Neural progenitor cell (in vitro differentiated cells): ENCODE results near the gene DAB2.

Experiments
- EZH2 ChIP-seq: fragments of 200-600 bp; sonication (generic); IDR thresholded peaks from 2 replicates; pipeline ENCODE4 v1.6.1; 2017; ENCODE audit warnings: antibody characterized with exemption, mild to moderate bottlenecking, moderate library complexity
- TF ChIP-seq, protein P1 (sequence below): fragments of 200-600 bp; sonication (generic); IDR thresholded peaks from 2 replicates; pipeline ENCODE4 v1.5.1; 2017; ENCODE audit warnings: antibody characterized with exemption, mild to moderate bottlenecking

DNA sequence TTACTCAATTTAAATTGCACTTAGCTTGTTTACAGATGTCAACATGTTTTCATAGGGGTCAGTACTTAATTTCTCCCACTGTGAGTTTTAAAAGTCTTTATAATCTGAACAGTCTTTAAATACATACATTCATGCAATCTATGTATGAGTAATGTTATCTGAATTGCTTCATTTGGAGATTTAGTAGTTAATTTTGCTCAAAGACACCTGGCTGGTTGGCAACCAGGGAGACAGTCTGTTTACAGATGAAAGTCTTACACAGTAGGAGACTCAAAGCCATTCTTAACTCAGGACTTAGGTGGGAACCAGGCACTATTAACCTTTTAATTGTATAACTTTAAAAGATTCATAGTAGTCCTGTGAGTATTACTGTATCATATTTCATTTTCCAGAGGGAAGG is 29.3 kb downstream of the DAB2 start:
- TF ChIP-seq, protein P1, sequence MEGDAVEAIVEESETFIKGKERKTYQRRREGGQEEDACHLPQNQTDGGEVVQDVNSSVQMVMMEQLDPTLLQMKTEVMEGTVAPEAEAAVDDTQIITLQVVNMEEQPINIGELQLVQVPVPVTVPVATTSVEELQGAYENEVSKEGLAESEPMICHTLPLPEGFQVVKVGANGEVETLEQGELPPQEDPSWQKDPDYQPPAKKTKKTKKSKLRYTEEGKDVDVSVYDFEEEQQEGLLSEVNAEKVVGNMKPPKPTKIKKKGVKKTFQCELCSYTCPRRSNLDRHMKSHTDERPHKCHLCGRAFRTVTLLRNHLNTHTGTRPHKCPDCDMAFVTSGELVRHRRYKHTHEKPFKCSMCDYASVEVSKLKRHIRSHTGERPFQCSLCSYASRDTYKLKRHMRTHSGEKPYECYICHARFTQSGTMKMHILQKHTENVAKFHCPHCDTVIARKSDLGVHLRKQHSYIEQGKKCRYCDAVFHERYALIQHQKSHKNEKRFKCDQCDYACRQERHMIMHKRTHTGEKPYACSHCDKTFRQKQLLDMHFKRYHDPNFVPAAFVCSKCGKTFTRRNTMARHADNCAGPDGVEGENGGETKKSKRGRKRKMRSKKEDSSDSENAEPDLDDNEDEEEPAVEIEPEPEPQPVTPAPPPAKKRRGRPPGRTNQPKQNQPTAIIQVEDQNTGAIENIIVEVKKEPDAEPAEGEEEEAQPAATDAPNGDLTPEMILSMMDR: no peak
- TF ChIP-seq EZH2: no peak
